PC-9 (cell line): ENCODE results near the gene PPAT. TPM values are rescaled to one million over a fixed set of nuclear protein-coding genes. Genes with fewer than 3 reads are reported as not detected.

ENCODE experiments used
- BruUV-seq: library from RNA; stranded (reverse); fragments of 400-500 nt; replicated peaks from 2 replicates; lab custom pipeline; 2021; lab: Mats Ljungman, UMichigan
- CTCF ChIA-PET: fragments of 300-600 bp; sonication (Branson Sonifier 250); formaldehyde crosslinking; loops from one replicate; lab custom pipeline; 2022; ENCODE audit warnings: antibody characterized with exemption; lab: Charles Lee
- POLR2A ChIA-PET: fragments of 300-600 bp; sonication (Branson Sonifier 250); formaldehyde crosslinking; loops from one replicate; lab custom pipeline; 2022; ENCODE audit warnings: antibody characterized with exemption; ENCODE audit not compliant: unreplicated experiment; lab: Charles Lee
- DNase-seq, 2 experiments: peaks; one replicate each; pipeline versions ENCODE4 v3.0.0 to v3.0.0-alpha.2; 2015 to 2022; ENCODE audit warnings: mixed read lengths in 1 of 2
- H2AFZ ChIP-seq: fragments of 200-600 bp; sonication (generic); 2 replicates; pipeline ENCODE4 v1.8.1; 2017; ENCODE audit warnings: antibody characterized with exemption
- H3F3A ChIP-seq: fragments of 200-600 bp; sonication (generic); 2 replicates; pipeline ENCODE4 v1.8.1; 2017; ENCODE audit warnings: antibody characterized with exemption, mild to moderate bottlenecking, low read depth; ENCODE audit not compliant: insufficient read depth
- H3K27ac ChIP-seq: fragments of 200-600 bp; sonication (generic); 2 replicates; pipeline ENCODE4 v1.6.1; 2016; ENCODE audit warnings: mixed run types
- H3K27me3 ChIP-seq: fragments of 200-600 bp; sonication (generic); 2 replicates; pipeline ENCODE4 v1.6.1; 2016; ENCODE audit warnings: low read depth, mixed run types; ENCODE audit not compliant: insufficient read depth
- H3K36me3 ChIP-seq: fragments of 200-600 bp; sonication (generic); 2 replicates; pipeline ENCODE4 v1.6.1; 2016; ENCODE audit warnings: low read depth, mixed run types
- H3K4me1 ChIP-seq: fragments of 200-600 bp; sonication (generic); replicated peaks from 2 replicates; pipeline ENCODE4 v1.6.1; 2016; ENCODE audit warnings: mixed run types; ENCODE audit not compliant: insufficient read depth
- H3K4me2 ChIP-seq: fragments of 200-600 bp; sonication (generic); 2 replicates; pipeline ENCODE4 v1.6.1; 2017; ENCODE audit warnings: mixed run types
- H3K4me3 ChIP-seq: fragments of 200-600 bp; sonication (generic); 2 replicates; pipeline ENCODE4 v1.6.1; 2016; ENCODE audit warnings: mixed run types
- H3K79me2 ChIP-seq: fragments of 200-600 bp; sonication (generic); 2 replicates; pipeline ENCODE4 v1.6.1; 2017; ENCODE audit warnings: low read depth, mixed run types
- H3K9me2 ChIP-seq: fragments of 200-600 bp; sonication (generic); 2 replicates; pipeline ENCODE4 v1.8.1; 2017; ENCODE audit warnings: mild to moderate bottlenecking; ENCODE audit not compliant: insufficient read depth
- H3K9me3 ChIP-seq: fragments of 200-600 bp; sonication (generic); 2 replicates; pipeline ENCODE4 v1.8.1; 2016; ENCODE audit warnings: low read depth; ENCODE audit not compliant: insufficient read depth
- H4K20me1 ChIP-seq: fragments of 200-600 bp; sonication (generic); 2 replicates; pipeline ENCODE4 v1.8.1; 2017; ENCODE audit not compliant: insufficient read depth
- EZH2 ChIP-seq: fragments of 200-600 bp; sonication (generic); IDR thresholded peaks from 2 replicates; pipeline ENCODE4 v1.8.0; 2017; ENCODE audit warnings: antibody characterized with exemption, low read depth
- intact Hi-C: fragments of 100-400 bp; cut with micrococcal nuclease; formaldehyde crosslinking; loops from one replicate; pipeline ENCODE4 v1.10.0; 2022; ENCODE audit not compliant: unreplicated experiment
- total RNA-seq: library from RNA; stranded (reverse); gene quantifications from 2 replicates; pipeline ENCODE4 v1.2.3, GENCODE V29; 2021
- TF ChIP-seq, protein P1 (sequence below): fragments of 200-600 bp; sonication (generic); conservative IDR thresholded peaks from 2 replicates; pipeline ENCODE4 v1.6.1; 2017; ENCODE audit warnings: mixed run types, antibody characterized with exemption, mild to moderate bottlenecking, moderate library complexity

Gene PPAT
- total RNA-seq, 1 experiment from 2014 or later, result 21.3 TPM

- H3K79me2 ChIP-seq, result no peaks in the 10 kb centered on the region
- CTCF ChIA-PET, result no interaction called here
- no peak overlapping the region for H2AFZ ChIP-seq
- no peaks in the 10 kb centered on the region for H3K9me3 ChIP-seq
- H3K27me3 ChIP-seq, result no peaks in the 10 kb centered on the region
- no TSS peak for BruUV-seq
- H3F3A ChIP-seq, result no peaks in the 10 kb centered on the region
- H3K9me2 ChIP-seq, result no peaks in the 10 kb centered on the region
- H3K4me3 ChIP-seq, result no peak overlapping the region
- H3K36me3 ChIP-seq, result peaks cover under 1% of the 10 kb centered on the region; the same call in 1 of the 2 replicates
- POLR2A ChIA-PET, result no interaction called here
- TF ChIP-seq, protein P1, sequence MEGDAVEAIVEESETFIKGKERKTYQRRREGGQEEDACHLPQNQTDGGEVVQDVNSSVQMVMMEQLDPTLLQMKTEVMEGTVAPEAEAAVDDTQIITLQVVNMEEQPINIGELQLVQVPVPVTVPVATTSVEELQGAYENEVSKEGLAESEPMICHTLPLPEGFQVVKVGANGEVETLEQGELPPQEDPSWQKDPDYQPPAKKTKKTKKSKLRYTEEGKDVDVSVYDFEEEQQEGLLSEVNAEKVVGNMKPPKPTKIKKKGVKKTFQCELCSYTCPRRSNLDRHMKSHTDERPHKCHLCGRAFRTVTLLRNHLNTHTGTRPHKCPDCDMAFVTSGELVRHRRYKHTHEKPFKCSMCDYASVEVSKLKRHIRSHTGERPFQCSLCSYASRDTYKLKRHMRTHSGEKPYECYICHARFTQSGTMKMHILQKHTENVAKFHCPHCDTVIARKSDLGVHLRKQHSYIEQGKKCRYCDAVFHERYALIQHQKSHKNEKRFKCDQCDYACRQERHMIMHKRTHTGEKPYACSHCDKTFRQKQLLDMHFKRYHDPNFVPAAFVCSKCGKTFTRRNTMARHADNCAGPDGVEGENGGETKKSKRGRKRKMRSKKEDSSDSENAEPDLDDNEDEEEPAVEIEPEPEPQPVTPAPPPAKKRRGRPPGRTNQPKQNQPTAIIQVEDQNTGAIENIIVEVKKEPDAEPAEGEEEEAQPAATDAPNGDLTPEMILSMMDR, result no peak
- TF ChIP-seq EZH2, result no peak
- no peak overlapping the region for H3K27ac ChIP-seq
- H4K20me1 ChIP-seq, result no peaks in the 10 kb centered on the region
- H3K4me1 ChIP-seq, result no peaks in the 10 kb centered on the region
- intact Hi-C loops, result no loop called here
- no peak overlapping the region for H3K4me2 ChIP-seq
- DNase-seq, result no peak
Observed at GRCh38 chr4:56375458-56375857, 60.0 kb downstream of the PPAT start.

DNA sequence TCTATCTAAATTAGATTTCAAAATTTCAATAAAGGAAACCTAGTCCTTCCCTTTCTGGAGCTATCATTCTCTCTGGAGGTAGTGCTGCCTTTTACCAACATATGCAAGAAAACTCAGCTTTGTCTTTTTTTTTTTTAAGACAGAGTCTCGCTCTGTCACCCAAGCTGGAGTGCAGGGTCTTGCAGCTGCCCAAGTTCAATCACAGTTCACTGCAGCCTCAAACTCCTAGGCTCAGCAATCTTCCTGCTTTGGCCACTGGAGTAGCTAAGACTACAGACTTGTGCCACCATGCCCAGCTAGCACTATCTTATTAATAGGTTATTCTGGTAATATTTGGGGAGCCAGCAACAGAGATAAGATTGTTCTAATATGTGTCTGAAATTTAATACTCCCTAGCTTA is 60.5 kb downstream of the PPAT start:
- H3K27me3 ChIP-seq, result no peaks in the 10 kb centered on the region
- no peak for DNase-seq
- ChIA-PET POLR2A (no interaction called here), CTCF (no interaction called here)
- H3K36me3 ChIP-seq, result no peaks in the 10 kb centered on the region
- H3K4me1 ChIP-seq, result no peaks in the 10 kb centered on the region
- TF ChIP-seq EZH2, result no peak
- TF ChIP-seq, protein P1, result no peak
- no peak overlapping the region for H2AFZ ChIP-seq
- H4K20me1 ChIP-seq, result no peaks in the 10 kb centered on the region
- H3K4me3 ChIP-seq, result no peak overlapping the region
- no peaks in the 10 kb centered on the region for H3K79me2 ChIP-seq
- no peaks in the 10 kb centered on the region for H3K9me3 ChIP-seq
- H3K27ac ChIP-seq, result no peak overlapping the region
- no peaks in the 10 kb centered on the region for H3F3A ChIP-seq
- H3K9me2 ChIP-seq, result no peaks in the 10 kb centered on the region
- BruUV-seq, result no TSS peak
- H3K4me2 ChIP-seq, result no peak overlapping the region
- intact Hi-C loops, result no loop called here

- DNase-seq, result no peak
- Histone ChIP-seq H3K79me2 (no peaks in the 10 kb centered on the region), H3F3A (no peaks in the 10 kb centered on the region), H3K27me3 (no peaks in the 10 kb centered on the region), H3K4me2 (no peak overlapping the region), H3K4me1 (no peaks in the 10 kb centered on the region), H3K9me2 (no peaks in the 10 kb centered on the region), H2AFZ (no peak overlapping the region), H3K4me3 (no peak overlapping the region), H4K20me1 (no peaks in the 10 kb centered on the region), H3K36me3 (no peaks in the 10 kb centered on the region), H3K9me3 (no peaks in the 10 kb centered on the region), H3K27ac (no peak overlapping the region)
- no peak for TF ChIP-seq EZH2
- TF ChIP-seq, protein P1, result no peak
- CTCF ChIA-PET, result no interaction called here
- intact Hi-C loops, result no loop called here
- POLR2A ChIA-PET, result no interaction called here
- BruUV-seq, result no TSS peak
Observed at GRCh38 chr4:56372774-56373173, 62.6 kb downstream of the PPAT start.
